ENCODE results near the gene RAB11FIP5.
"Not testable (repeated sequence)": the region's sequence is repeated elsewhere in the genome, so short reads cannot be mapped to it uniquely, and the experiment has no call there.

Gene RAB11FIP5

GRCh38 chr2:73104933-73105332 is 7.8 kb downstream of the RAB11FIP5 start:
- Histone ChIP-seq H3K27me3 (no peaks in the 10 kb centered on the region), H3K4me3 (no peak overlapping the region), H3K9me3 (replicated peaks in 1 of 11) (no peaks in the 10 kb centered on the region), H3K27ac (peak overlapping the region in 1 of 11 experiments; percentile 31; a peak in 2 of 22 replicates), H3K9ac (0 out of 22 replicates have a peak overlapping the region, but pooled peaks of 1 of the 11 experiments have one; percentile 11), H3K4me2 (peak overlapping the region in 5 of 11 experiments; percentile 40 to 79 (median 67); a peak in 9 of 22 replicates), H4K20me1 (peaks cover 24 to 100% (median 79%) of the 10 kb centered on the region in 11 experiments; a peak in 17 of 22 replicates), H3K4me1 (peaks cover 25 to 67% (median 43%) of the 10 kb centered on the region in 10 experiments), H3K36me3 (peaks cover 0 to 16% (median 0%) of the 10 kb centered on the region in 11 experiments; a peak in 4 of 22 replicates)
- TF ChIP-seq Cebpa-rat (IDR thresholded peaks at IDR 0.05) = no peak

DNA sequence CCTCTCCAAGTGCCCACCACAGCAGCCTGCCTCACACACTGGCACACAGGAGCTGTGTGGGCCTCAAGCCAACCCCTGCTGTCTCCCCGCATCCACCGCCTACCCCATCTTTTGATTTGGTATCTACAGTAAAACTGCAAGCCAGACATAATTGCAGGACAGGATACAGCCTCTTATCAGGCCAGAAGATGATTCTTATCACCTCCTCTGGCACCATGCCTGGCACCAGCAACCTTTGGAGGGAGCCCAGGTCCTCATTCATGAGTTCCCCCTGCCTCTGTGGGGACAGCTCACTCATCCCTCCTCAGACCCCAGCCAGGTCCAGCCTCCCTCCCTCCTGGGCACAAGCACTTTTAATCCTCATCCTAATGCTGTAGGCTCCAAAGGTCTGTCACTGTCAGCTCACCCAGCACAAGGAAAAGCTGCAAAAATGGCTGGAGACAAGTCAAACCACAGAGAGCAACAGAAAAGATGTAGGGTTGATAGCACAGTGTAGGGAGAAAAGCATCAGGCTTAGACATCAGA is 9.7 kb downstream of the RAB11FIP5 start:
- Histone ChIP-seq H3K36me3 (peaks cover 0 to 19% (median 0%) of the 10 kb centered on the region in 11 experiments; a peak in 4 of 22 replicates), H3K27ac (no peak overlapping the region), H3K9ac (no peak overlapping the region; a peak in 2 of 22 replicates), H3K4me3 (no peak overlapping the region), H3K4me1 (peaks cover 24 to 54% (median 36%) of the 10 kb centered on the region in 10 experiments), H3K27me3 (no peaks in the 10 kb centered on the region), H3K4me2 (peak overlapping the region in 6 of 11 experiments; percentile 2 to 34 (median 26); a peak in 10 of 22 replicates), H3K9me3 (replicated peaks in 1 of 11) (no peaks in the 10 kb centered on the region), H4K20me1 (peaks cover 23 to 100% (median 75%) of the 10 kb centered on the region in 11 experiments; a peak in 17 of 22 replicates)
- no peak for TF ChIP-seq Cebpa-rat (IDR thresholded peaks at IDR 0.05)

DNA sequence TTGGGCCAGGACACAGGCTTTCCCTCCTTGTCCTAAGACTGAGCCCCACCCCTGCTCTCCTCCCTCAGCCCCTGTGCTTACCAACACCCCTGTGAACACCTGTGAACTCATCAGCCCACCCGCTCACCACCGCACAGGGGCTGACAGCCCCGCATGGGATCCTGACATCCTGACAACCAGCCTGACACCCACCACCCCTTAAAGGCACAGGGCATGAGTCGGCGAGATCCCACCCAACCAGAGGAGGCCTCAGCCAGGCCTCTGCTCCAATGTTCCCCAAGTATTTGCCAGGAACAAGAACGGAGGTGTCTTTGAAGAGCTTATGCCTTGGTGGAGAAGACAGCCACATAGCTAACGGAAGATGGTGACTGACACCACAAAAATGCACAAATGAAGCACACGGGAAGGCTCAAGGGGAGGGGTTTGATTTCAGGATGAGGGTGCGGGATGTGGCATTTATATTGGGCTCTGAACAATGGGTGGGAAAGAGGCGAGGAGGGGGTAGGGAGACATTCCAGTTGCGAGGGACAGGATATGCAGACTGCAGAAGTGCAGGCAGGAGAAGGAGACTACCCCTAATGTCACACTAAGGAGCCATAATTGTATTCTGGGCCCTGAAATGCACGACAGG is 11.0 kb downstream of the RAB11FIP5 start:
- H3K36me3 ChIP-seq = peaks cover 0 to 19% (median 0%) of the 10 kb centered on the region in 11 experiments; a peak in 4 of 22 replicates
- no peak overlapping the region for H3K27ac ChIP-seq
- H4K20me1 ChIP-seq = peaks cover 21 to 100% (median 75%) of the 10 kb centered on the region in 11 experiments; a peak in 18 of 22 replicates
- H3K4me2 ChIP-seq = no peak overlapping the region
- H3K27me3 ChIP-seq = no peaks in the 10 kb centered on the region
- no peaks in the 10 kb centered on the region for H3K9me3 ChIP-seq (replicated peaks in 1 of 11)
- H3K9ac ChIP-seq = no peak overlapping the region
- H3K4me3 ChIP-seq = no peak overlapping the region
- H3K4me1 ChIP-seq = peaks cover 18 to 40% (median 27%) of the 10 kb centered on the region in 10 experiments
- TF ChIP-seq Cebpa-rat (IDR thresholded peaks at IDR 0.05) = no peak

GRCh38 chr2:73100956-73101355 is 11.8 kb downstream of the RAB11FIP5 start:
- peaks cover 18 to 33% (median 23%) of the 10 kb centered on the region in 10 experiments for H3K4me1 ChIP-seq
- peaks cover 0 to 19% (median 0%) of the 10 kb centered on the region in 11 experiments; a peak in 4 of 22 replicates for H3K36me3 ChIP-seq
- H3K4me2 ChIP-seq = no peak overlapping the region
- H3K4me3 ChIP-seq = no peak overlapping the region
- H3K9me3 ChIP-seq (replicated peaks in 1 of 11) = no peaks in the 10 kb centered on the region
- no peak for TF ChIP-seq Cebpa-rat (IDR thresholded peaks at IDR 0.05)
- no peak overlapping the region for H3K27ac ChIP-seq
- H3K9ac ChIP-seq = no peak overlapping the region
- H3K27me3 ChIP-seq = no peaks in the 10 kb centered on the region
- peaks cover 21 to 100% (median 75%) of the 10 kb centered on the region in 11 experiments; a peak in 19 of 22 replicates for H4K20me1 ChIP-seq

GRCh38 chr2:73099486-73099885 is 13.3 kb downstream of the RAB11FIP5 start:
- no peak for TF ChIP-seq Cebpa-rat (IDR thresholded peaks at IDR 0.05)
- H3K4me1 ChIP-seq = peaks cover 7 to 31% (median 17%) of the 10 kb centered on the region in 10 experiments; a peak in 19 of 20 replicates
- H3K36me3 ChIP-seq = peaks cover 0 to 19% (median 0%) of the 10 kb centered on the region in 11 experiments; a peak in 3 of 22 replicates
- H3K27me3 ChIP-seq = no peaks in the 10 kb centered on the region
- H3K4me3 ChIP-seq = no peak overlapping the region
- no peak overlapping the region for H3K9ac ChIP-seq
- H4K20me1 ChIP-seq = peaks cover 27 to 100% (median 75%) of the 10 kb centered on the region in 11 experiments; a peak in 21 of 22 replicates
- H3K4me2 ChIP-seq = no peak overlapping the region
- no peak overlapping the region for H3K27ac ChIP-seq
- no peaks in the 10 kb centered on the region for H3K9me3 ChIP-seq (replicated peaks in 1 of 11)

DNA sequence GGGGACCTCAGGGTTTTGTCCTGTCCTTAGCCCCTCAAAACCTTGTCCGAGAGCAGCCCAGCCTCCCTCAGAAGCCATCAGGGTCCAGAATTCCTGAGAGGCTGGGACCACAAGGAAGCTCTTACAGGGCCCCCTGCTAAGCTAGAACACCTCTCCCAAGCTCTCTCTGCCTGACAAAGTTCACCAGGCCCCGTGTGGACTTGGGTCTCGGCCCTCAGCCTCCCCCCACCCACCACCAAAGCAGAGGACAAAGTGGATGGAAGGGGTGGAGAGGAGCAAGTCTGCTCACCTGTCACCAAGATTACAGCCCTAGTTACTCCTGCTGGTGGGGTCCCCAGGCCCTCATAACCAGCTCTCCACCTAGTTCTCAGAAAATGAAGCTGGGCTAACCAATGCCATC is 16.8 kb downstream of the RAB11FIP5 start:
- no peak overlapping the region for H3K4me3 ChIP-seq
- H4K20me1 ChIP-seq = peaks cover 34 to 100% (median 90%) of the 10 kb centered on the region in 11 experiments; a peak in 20 of 22 replicates
- peaks cover 0 to 10% (median 0%) of the 10 kb centered on the region in 11 experiments; a peak in 1 of 22 replicates for H3K36me3 ChIP-seq
- no peak overlapping the region for H3K9ac ChIP-seq
- H3K4me1 ChIP-seq = peaks cover 19 to 30% (median 21%) of the 10 kb centered on the region in 10 experiments
- TF ChIP-seq Cebpa-rat (IDR thresholded peaks at IDR 0.05) = no peak
- no peaks in the 10 kb centered on the region for H3K27me3 ChIP-seq
- no peaks in the 10 kb centered on the region for H3K9me3 ChIP-seq (replicated peaks in 1 of 11)
- H3K27ac ChIP-seq = no peak overlapping the region
- H3K4me2 ChIP-seq = no peak overlapping the region

DNA sequence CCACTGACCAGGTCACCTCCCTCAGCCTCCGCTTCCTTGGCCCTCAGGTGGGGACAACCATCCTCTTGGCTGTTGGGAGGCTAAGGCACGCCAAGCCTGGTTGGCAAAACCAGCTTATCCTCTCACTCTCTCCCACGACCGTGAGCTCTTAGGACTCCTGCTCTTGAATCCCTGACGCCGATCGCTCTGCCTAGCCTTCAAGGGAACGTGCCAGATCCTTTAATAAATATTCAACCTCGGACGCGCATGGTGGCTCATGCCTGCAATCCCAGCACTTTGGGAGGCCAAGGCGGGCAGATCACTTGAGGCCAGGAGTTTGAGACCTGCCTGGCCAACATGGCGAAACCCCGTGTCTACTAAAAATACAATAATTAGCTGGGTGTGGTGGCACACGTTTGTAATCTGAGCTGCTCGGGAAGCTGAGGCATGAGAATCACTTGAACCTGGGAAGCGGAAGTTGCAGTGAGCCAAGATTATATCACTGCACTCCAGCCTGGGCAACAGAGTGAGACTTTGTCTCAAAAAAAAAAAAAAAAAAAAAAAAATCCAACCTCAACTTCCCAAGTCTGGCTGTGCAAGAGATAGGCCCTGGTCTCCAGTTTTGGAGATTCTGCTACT is 19.0 kb downstream of the RAB11FIP5 start:
- not testable (repeated sequence) for H3K9me3 ChIP-seq (replicated peaks in 1 of 11); H3K27me3 ChIP-seq; H3K27ac ChIP-seq; H3K4me3 ChIP-seq
- Histone ChIP-seq H4K20me1 (peaks cover 30 to 100% (median 91%) of the 10 kb centered on the region in 11 experiments; a peak in 20 of 22 replicates), H3K36me3 (peaks cover 0 to 13% (median 4%) of the 10 kb centered on the region in 11 experiments; a peak in 13 of 22 replicates), H3K4me2 (peak overlapping the region in 9 of 11 experiments; percentile 49 to 71 (median 69); a peak in 14 of 22 replicates), H3K4me1 (peaks cover 19 to 30% (median 21%) of the 10 kb centered on the region in 10 experiments), H3K9ac (peak overlapping the region in 1 of 11 experiments; percentile 4; a peak in 1 of 22 replicates)

DNA sequence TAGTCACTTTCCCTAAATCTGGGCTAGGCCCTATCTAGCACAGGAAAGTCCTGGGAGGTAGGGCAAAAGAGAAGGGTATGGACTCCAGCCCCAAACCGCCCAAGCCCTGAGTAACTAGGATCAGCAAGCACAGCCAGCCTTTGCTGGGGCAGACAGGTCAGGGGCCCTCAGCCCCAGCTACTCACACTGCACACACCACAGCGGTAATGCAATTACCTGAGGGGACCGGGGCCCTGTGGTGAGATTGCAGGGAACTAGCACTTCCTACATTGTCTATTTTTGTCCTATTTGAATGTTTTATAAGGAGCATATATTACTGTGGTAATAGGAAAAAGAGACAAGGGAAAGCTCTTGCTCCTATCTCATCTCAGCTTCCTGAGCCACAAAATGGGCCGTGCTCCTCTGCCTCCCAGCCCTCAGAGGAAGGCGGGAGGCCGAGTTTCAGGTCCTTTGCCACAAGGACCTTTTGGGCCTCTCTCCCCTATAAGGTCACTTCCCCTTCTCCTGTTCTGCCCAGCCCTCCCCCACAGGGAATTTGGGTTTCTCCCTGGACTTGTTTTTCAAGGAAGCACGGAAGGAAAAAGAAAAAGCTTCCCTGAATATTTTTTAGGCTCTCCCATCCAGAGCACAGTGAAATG is 20.5 kb downstream of the RAB11FIP5 start:
- Histone ChIP-seq H3K27me3 (no peaks in the 10 kb centered on the region), H4K20me1 (peaks cover 30 to 100% (median 81%) of the 10 kb centered on the region in 11 experiments; a peak in 20 of 22 replicates), H3K4me3 (no peak overlapping the region), H3K4me2 (peak overlapping the region; percentile 49 to 71 (median 69)), H3K4me1 (peaks cover 19 to 30% (median 21%) of the 10 kb centered on the region in 10 experiments), H3K9ac (peak overlapping the region in 3 of 11 experiments; percentile 4 to 34 (median 29); a peak in 2 of 22 replicates), H3K9me3 (replicated peaks in 1 of 11) (no peaks in the 10 kb centered on the region), H3K27ac (no peak overlapping the region), H3K36me3 (peaks cover 12 to 27% (median 18%) of the 10 kb centered on the region in 11 experiments; a peak in 20 of 22 replicates)
- TF ChIP-seq Cebpa-rat (IDR thresholded peaks at IDR 0.05) = no peak
